HG03439 (cell line): Measurements from ENCODE around the gene CNOT6.
"Not testable (repeated sequence)": the region's sequence is repeated elsewhere in the genome, so short reads cannot be mapped to it uniquely, and the experiment has no call there.

Source experiments
- ATAC-seq: cut with Tn5 transposase; IDR thresholded peaks from one replicate; pipeline ENCODE4 v1.9.1; 2021; ENCODE audit warnings: mild to moderate bottlenecking, moderate library complexity; ENCODE audit not compliant: unreplicated experiment

The CNOT6 gene

DNA sequence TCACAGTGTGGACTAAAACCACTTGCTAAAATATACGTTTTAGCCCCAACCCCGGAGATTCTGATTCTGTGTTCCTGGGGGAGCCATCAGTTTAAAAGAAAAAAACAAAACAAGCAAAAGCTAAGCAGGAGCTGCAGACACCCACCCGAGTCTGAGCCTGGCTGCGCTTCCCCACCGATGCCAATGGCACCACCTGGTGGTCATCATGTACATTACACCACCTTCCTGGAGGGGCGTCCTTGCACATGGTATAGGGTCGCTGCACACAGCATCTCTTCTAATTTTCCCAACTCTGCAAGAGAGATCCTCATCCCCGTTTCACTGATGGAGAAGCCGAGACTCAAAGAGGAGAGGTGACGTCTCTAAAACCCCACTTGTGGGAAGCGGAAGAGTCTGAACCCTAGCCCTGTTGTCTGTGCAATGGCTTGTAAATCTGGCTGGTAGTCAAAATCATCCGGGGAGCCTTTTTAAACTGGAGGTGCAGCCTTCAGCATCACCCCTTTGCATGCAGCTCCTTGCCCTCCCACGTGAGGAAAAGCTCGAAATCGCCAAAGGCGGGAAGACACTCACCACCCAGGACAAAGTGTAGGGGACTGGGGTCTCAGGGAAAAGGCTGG, 23.1 kb upstream of the CNOT6 start:
- no peak for ATAC-seq

DNA sequence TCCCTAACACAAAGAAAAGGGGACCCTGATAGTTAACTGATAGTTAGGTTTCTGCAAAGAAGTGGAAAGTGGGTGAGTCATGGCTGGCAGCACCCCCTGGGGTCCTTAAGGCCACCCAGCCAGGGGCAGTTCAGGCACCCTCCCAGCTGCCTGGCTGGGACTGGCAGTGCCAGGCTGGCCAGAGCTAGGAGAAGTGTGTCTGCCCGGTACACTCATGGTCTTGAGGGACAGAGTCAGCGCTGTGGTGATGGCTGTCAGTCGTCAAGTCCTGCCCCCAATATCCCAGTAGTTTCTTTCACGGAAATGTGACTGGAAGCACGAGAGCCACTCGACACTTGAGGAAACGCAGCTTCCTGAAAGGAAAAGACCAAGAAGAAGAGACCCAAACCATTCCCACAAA, 22.3 kb upstream of the CNOT6 start:
- no peak for ATAC-seq

- no peak for ATAC-seq
Observed at GRCh38 chr5:180472269-180472668, 21.9 kb upstream of the CNOT6 start.

- not testable (repeated sequence) for ATAC-seq
Observed at GRCh38 chr5:180473386-180473785, 20.8 kb upstream of the CNOT6 start.

GRCh38 chr5:180474569-180474968, 19.6 kb upstream of the CNOT6 start:
- ATAC-seq: no peak

DNA sequence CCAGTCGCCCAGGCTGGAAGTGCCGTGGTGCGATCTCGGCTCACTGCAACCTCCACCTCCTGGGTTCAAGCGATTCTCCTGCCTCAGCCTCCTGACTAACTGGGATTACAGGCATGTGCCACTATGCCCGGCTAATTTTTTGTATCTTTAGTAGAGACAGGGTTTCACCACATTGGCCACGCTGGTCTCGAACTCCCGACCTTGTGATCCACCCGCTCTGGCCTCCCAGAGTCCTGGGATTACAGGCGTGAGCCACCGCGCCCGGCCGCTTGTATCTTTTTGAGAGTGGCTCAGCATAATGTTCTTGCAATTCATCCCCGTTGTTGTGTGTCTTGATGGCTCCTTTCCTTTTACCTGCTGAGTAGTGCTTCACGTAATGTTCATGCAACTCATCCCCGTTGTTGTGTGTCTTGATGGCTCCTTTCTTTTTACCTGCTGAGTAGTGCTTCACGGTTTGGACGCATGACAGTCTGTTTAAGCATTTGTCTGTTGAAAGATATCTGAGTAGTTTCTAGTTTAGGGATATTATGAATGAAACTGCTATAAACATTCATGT, 18.1 kb upstream of the CNOT6 start:
- ATAC-seq: not testable (repeated sequence)

- ATAC-seq: no peak
Observed at GRCh38 chr5:180484813-180485212, 9.4 kb upstream of the CNOT6 start.

DNA sequence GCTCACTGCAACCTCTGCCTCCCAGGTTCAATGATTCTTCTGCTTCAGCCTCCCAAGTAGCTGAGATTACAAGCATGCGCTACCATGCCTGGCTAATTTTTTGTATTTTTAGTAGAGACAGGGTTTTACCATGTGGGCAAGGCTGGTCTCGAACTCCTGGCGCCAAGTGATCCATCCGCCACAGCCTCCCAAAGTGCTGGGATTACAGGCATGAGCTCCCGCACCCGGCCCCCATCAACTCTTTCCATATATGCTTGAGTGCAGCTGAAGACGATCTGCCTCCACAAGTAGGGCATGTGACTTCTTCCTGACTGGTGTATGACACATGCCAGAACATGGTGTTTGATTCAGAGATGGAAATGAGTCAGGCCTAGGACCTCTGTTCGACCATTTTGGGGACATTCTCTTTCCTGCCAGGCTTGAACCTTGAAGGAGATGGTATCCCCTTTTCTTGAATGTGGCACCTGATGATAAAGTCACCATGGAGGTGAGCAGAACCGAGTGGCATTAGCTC, 7.5 kb upstream of the CNOT6 start:
- ATAC-seq: no peak

GRCh38 chr5:180487556-180487955, 6.6 kb upstream of the CNOT6 start:
- ATAC-seq: no peak

DNA sequence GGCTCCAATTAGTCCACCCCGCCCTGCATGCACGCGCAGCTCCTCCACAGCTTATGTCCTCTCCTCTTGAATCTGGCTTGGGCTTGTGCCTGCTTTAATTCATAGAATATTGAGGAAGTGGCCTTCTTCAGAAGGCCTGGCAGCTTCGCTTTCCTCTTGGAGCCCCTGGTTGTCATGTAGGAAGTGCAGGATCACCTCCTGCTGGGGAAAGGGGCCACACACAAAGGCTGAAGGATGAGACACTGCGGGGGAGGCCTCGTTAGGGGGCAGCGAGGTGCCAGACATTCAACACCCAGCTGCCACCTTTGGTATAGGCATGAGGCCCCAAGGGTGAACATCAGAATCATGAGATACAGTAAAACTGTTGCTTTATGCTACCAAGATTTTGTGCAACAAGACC, 2.7 kb upstream of the CNOT6 start:
- no peak for ATAC-seq

DNA sequence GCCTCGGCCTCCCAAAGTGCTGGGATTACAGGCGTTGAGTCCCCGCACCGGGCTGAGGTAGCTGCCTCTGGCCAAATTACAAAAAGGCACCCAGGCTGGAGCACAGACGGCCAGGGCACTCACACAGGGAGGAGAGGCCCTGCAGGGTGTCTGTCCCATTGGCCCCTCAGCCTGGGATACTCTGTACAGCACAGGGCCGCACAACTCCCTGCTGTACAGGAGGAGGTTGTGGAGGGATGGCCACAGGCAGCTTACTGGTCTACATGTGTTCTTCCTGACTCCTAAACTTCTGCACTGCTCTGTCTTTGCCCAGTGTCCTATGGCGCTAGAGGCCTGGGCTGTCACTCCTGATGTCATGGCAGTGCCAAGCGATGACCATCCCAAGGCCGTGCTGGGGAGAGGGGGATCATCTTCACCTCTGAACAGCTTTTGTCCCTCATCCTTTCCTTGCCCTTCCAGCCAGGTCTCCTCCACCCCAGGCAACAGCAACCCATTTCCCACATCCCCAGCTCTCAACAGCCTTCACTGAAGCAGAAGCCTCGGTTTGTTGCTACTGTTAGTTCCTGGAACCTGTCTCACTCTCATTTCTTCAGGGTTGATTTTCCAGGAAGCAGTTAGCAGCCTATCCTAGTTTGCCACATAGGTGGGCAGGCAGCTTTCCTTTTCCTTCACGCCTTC, 1.8 kb upstream of the CNOT6 start:
- ATAC-seq: no peak

- ATAC-seq: peak; percentile 48
Observed at GRCh38 chr5:180494510-180495181, 467 bp downstream of the CNOT6 start.

GRCh38 chr5:180495292-180495691, 1.1 kb downstream of the CNOT6 start:
- ATAC-seq: no peak

DNA sequence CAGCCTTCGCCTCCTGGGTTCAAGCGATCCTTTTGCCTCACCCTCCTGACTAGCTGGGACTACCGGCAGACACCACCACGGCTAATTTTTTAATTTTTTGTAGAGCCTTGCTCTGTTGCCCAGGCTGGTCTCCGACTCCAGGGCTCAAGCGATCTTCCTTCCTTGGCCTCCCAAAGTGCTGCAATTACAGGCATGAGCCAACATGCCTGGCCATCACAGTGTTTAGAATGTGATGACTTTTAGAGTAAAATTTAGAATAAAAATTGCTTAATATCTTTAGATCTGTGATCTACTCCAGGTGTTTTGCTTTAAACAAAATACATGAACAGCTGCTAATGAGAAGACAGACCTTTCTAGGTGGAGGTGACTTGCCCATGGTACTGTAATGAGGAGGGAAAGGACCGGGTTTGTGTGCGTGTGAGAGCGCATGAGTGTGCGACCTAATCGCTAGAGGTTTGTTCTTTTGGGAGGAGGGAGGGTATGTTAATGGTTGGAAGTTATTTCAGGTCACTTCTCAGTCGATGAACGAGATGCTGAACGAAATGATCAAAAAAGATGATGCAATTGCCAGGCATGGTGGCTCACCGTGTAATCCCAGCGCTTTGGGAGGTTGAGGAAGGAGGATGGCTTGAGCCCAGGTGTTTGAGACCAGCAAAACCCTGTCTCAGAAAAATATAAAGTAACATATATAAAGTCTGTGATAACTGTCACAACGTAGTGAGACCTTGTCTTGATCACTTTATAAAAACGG, 2.0 kb downstream of the CNOT6 start:
- ATAC-seq: no peak

GRCh38 chr5:180496806-180497205, 2.6 kb downstream of the CNOT6 start:
- ATAC-seq: not testable (repeated sequence)

DNA sequence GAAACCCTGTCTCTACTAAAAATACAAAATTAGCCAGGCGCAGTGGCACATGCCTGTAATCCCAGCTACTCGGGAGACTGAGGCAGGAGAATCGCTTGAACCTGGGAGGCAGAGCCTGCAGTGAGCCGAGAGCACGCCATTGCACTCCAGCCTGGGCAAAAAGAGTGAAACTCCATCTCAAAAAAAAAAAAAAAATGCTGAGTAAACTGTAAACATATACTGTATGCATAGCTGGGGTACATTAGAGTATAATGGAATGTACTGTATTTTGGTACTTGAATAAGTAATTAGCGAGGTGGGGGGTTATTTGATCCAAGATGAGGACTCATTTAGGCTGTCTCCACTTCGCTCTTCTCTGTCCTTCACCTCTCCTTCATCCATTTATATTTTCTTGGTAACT, 3.7 kb downstream of the CNOT6 start:
- not testable (repeated sequence) for ATAC-seq

DNA sequence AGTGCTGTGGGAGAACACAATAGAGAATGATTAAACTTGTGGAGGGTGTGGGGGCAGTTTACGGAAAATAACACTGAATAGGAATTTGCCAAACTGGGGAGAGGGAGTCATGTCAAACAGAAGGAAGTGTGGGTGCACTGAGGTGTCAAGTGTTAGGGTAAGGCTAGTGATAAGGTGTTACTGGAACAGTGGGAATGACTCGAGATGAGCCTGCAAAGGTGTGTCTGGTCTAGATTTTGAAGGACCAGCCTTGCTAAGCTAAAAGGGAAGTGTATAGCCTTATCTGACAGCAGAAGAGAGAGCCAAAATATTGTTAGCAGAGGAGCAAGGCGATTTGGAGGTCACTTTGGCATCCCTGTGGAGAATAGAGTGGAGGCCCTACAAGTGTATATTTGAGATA, 4.2 kb downstream of the CNOT6 start:
- ATAC-seq: no peak

DNA sequence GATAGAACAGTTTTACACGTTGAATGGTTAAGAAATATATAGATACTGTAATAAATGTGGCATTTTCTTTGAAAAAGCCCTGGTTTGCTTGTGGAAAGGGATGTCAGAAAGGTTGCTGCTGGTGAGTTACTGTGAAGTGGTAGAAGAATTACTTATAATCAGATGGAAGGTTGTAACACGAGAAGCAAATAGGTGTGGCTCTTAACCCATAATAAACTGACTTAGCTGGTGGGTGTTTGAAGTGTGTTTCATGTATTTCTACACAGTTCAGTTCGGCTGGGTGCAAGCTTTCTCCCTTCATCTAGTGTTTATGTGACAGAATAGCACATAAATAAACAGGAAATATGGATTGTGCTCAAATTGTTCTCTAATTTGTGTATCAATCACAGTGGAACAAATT, 5.5 kb downstream of the CNOT6 start:
- no peak for ATAC-seq

DNA sequence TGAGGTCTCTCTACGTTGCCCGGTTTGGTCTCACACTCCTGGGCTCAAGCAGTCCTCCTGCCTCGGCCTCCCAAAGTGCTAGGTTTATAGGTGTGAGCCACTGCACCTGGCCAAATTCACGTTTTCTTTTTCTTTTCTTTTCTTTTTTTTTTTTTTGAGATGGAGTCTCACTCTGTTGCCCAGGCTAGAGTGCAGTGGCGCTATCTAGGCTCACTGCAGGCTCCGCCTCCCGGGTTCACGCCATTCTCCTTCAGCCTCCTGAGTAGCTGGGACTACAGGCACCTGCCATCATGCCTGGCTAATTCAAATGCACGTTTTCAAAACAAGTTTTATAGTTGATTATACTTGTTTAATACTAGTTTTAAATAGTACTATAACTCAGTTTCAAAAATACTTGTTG, 6.1 kb downstream of the CNOT6 start:
- ATAC-seq: not testable (repeated sequence)

GRCh38 chr5:180507661-180508060, 13.5 kb downstream of the CNOT6 start:
- no peak for ATAC-seq

GRCh38 chr5:180515294-180515693, 21.1 kb downstream of the CNOT6 start:
- ATAC-seq: no peak
